HEK293T (cell line): ENCODE results near the gene MED12L.

Experiments used
- CTCF ChIA-PET: fragments of 350-600 bp; formaldehyde crosslinking; extraction: SDS; loops from one replicate; lab custom pipeline; 2021; ENCODE audit warnings: antibody characterized with exemption, inconsistent platforms; lab: Yijun Ruan, JAX
- POLR2A ChIA-PET: fragments of 350-600 bp; formaldehyde crosslinking; extraction: SDS; loops from one replicate; lab custom pipeline; 2020; ENCODE audit warnings: antibody characterized with exemption, inconsistent platforms; lab: Yijun Ruan, JAX
- DNase-seq: peaks from one replicate; pipeline ENCODE4 v3.0.0; 2012; ENCODE audit warnings: mixed read lengths; ENCODE audit errors: extremely low spot score
- ARNT ChIP-seq: fragments of 450-650 bp; IDR thresholded peaks from 2 replicates; pipeline ENCODE4 v1.6.1; 2017; ENCODE audit warnings: mild to moderate bottlenecking
- BHLHE40 ChIP-seq: fragments of 450-650 bp; IDR thresholded peaks from 2 replicates; pipeline ENCODE4 v1.6.1; 2016; ENCODE audit warnings: mild to moderate bottlenecking, moderate library complexity, borderline replicate concordance
- CTBP1 ChIP-seq: fragments of 450-650 bp; IDR thresholded peaks from 2 replicates; pipeline ENCODE4 v1.6.1; 2016; ENCODE audit warnings: borderline replicate concordance
- ELF4 ChIP-seq: fragments of 450-650 bp; IDR thresholded peaks from 2 replicates; pipeline ENCODE4 v1.6.1; 2017; ENCODE audit warnings: antibody characterized with exemption
- FOXA1 ChIP-seq: fragments of 450-650 bp; IDR thresholded peaks from 2 replicates; pipeline ENCODE4 v1.6.1; 2016; ENCODE audit warnings: mild to moderate bottlenecking
- FOXK2 ChIP-seq: fragments of 450-650 bp; IDR thresholded peaks from 2 replicates; pipeline ENCODE4 v1.6.1; 2016; ENCODE audit warnings: mild to moderate bottlenecking
- FOXM1 ChIP-seq: fragments of 450-650 bp; IDR thresholded peaks from 2 replicates; pipeline ENCODE4 v1.6.1; 2017; ENCODE audit warnings: mild to moderate bottlenecking, borderline replicate concordance
- HDGF ChIP-seq: fragments of 450-650 bp; IDR thresholded peaks from 2 replicates; pipeline ENCODE4 v1.6.1; 2017; ENCODE audit warnings: antibody characterized with exemption, borderline replicate concordance
- L3MBTL2 ChIP-seq: fragments of 450-650 bp; conservative IDR thresholded peaks from 2 replicates; pipeline ENCODE4 v1.6.1; 2016; ENCODE audit warnings: mild to moderate bottlenecking
- LEF1 ChIP-seq: fragments of 450-650 bp; IDR thresholded peaks from 2 replicates; pipeline ENCODE4 v1.6.1; 2017; ENCODE audit warnings: mild to moderate bottlenecking, borderline replicate concordance
- NFRKB ChIP-seq: fragments of 450-650 bp; IDR thresholded peaks from 2 replicates; pipeline ENCODE4 v1.6.1; 2016; ENCODE audit warnings: mild to moderate bottlenecking, moderate library complexity
- PKNOX1 ChIP-seq: fragments of 450-650 bp; IDR thresholded peaks from 2 replicates; pipeline ENCODE4 v1.6.1; 2016
- SP1 ChIP-seq: fragments of 450-650 bp; IDR thresholded peaks from 2 replicates; pipeline ENCODE4 v1.6.1; 2017
- SUZ12 ChIP-seq: fragments of 450-650 bp; IDR thresholded peaks from 2 replicates; pipeline ENCODE4 v1.6.1; 2016; ENCODE audit warnings: mild to moderate bottlenecking
- TARDBP ChIP-seq: fragments of 450-650 bp; IDR thresholded peaks from 2 replicates; pipeline ENCODE4 v1.6.1; 2016
- ZNF384 ChIP-seq: fragments of 450-650 bp; IDR thresholded peaks from 2 replicates; pipeline ENCODE4 v1.6.1; 2016

MED12L gene

GRCh38 chr3:151085227-151085888 is at the start of gene MED12L:
TSS of gene MED12L (plus strand) at chr3:151085664. CDS start at chr3:151086927, 1,263 bp downstream.
- POLR2A ChIA-PET = interaction anchor here (0.6 to 1.9 kb wide), 7 partner anchors 10 to 142 kb away, joined by 3 to 7 read pairs (median 4); no protein-coding TSS in a partner anchor
- peak; percentile 89 for DNase-seq
- CTCF ChIA-PET = interaction anchor here (0.9 to 1.0 kb wide), 2 partner anchors 22 to 28 kb away, joined by 3 to 4 read pairs; no protein-coding TSS in a partner anchor
- TF ChIP-seq FOXA1 = no peak
- TF ChIP-seq L3MBTL2 = peak; percentile 62
- TF ChIP-seq ELF4 = no peak

DNA sequence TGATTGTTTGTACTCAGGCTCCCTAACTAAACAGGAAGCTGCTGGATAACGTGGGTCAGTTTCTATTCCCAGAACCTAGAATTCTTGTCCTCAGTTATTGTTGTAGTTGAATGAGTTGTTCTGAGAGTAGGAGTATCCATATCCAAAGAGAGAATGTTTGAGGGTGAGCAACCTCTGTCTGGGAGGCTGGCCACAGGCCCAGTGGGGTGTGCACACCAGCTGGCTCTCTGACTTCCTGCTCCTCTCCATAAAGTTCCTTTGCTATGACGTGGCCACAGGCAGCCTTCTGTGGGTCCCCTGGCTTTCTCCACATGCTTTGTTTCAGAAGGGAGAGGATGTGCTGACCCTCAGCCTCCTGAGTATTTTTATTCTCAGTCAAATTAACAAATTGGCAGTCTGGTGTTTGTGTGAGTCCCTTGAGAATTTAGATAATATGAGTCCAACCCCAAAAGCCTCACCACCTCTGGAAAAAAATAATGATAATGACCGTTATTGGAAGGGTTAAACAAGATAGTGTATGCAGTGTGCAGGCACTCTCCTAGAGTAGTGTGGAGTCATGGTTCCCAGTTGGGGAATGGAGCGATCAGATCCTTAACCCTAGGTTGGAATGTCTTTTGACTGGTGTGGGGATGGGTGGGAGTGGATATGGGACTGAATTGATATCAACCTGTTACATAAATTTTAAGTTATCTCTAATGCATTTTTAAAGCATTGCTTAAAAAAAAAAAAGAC is 47.6 kb upstream of the MED12L start:
- DNase-seq = no peak
- POLR2A ChIA-PET = no interaction called here
- CTCF ChIA-PET = no interaction called here
- no peak for TF ChIP-seq SUZ12
- no peak for TF ChIP-seq PKNOX1
- no peak for TF ChIP-seq HDGF
- TF ChIP-seq FOXK2 = no peak
- no peak for TF ChIP-seq LEF1
- no peak for TF ChIP-seq ZNF384
- no peak for TF ChIP-seq FOXM1

DNA sequence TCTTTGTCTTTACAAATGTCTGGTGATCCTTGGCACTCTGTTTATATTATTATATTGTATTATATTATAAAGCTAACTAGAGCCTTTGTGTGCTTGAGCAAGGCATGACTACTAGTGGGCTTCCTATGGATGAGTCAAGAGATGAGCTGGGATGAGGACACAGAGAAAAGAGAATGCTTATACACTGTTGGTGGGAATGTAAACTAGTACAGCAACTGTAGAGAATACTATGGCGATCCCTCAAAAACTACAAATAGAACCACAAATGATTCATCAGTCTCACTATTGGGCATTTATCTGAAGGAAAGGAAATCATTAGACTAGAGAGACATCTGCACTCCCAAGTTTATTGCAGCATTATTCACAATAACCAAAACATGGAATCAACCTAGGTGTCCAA is 40.8 kb upstream of the MED12L start:
- POLR2A ChIA-PET = no interaction called here
- no peak for DNase-seq
- TF ChIP-seq BHLHE40 (no peak), TARDBP (no peak), L3MBTL2 (no peak), SP1 (no peak), NFRKB (no peak), FOXK2 (no peak), FOXM1 (no peak), ARNT (no peak), CTBP1 (no peak), FOXA1 (no peak), PKNOX1 (no peak), HDGF (no peak)
- CTCF ChIA-PET = no interaction called here

DNA sequence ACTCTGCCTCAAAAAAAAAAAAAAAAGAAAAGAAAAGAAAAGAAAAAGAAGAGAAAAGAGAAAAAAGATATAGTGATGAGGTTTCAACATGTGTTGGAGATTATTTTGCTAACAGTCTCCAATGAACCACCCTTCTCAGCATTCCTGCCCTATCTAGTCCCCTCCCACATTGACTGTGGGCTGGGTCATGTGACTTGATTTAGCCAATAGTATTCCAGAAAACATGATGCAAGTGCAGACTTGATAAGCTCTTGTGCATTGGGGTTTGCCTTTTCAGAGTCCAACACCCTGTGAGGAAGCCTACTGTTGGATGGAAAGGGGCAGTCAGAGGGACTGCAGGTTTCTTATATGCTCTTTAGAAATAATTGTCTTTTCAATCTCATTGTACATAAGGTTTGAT is 37.8 kb upstream of the MED12L start:
- DNase-seq = peak; percentile 15
- ChIA-PET POLR2A (no interaction called here), CTCF (no interaction called here)
- no peak for TF ChIP-seq BHLHE40
- no peak for TF ChIP-seq ARNT
- no peak for TF ChIP-seq SP1
- TF ChIP-seq TARDBP = no peak
- TF ChIP-seq FOXK2 = no peak
- no peak for TF ChIP-seq ELF4
- TF ChIP-seq SUZ12 = no peak
- no peak for TF ChIP-seq CTBP1
- no peak for TF ChIP-seq L3MBTL2
- TF ChIP-seq FOXM1 = no peak
- TF ChIP-seq PKNOX1 = no peak
- TF ChIP-seq HDGF = no peak
- no peak for TF ChIP-seq LEF1
- TF ChIP-seq NFRKB = no peak

DNA sequence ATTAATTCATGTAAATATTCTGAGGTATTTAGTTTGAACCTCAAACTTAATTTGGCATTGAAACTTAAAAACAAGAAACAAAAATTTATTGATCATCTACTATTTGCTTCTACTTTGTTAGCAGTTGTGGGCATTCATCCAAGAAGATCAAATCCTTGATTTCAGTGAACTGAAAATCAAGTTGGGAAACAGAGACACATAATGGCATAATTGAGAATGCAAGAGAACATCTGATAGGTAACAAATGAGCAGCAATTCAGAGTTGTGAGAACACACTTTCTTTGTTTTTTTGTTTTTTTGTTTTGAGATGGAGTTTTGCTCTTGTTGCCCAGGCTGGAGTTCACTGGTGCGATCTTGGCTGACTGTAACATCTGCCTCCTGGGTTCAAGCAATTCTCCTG is 33.9 kb upstream of the MED12L start:
- ChIA-PET CTCF (no interaction called here), POLR2A (no interaction called here)
- TF ChIP-seq ZNF384 (no peak), PKNOX1 (no peak), LEF1 (no peak), FOXM1 (no peak), TARDBP (no peak)
- no peak for DNase-seq

DNA sequence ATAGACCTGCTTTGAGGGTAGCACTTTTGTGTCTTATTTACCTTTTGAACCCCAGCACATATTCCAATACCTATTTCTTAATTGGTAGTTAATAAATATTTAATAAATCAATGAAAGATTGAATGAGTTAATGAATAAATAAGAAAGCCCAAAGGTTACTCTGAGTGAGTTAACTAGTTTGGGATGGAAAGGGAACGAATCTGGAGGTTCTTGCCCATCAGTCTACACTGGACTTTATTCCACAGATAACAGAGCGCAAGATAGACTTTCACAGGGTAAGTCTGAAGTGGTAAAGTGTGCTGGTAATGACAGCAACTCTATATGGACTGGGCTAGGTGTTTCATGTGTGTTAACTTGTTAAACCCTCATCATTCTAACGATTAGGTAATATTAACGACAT is 33.1 kb upstream of the MED12L start:
- TF ChIP-seq TARDBP = no peak
- CTCF ChIA-PET = interaction anchor here (0.8 kb wide), 1 partner anchor 11 kb away, joined by 4 read pairs; no protein-coding TSS in a partner anchor
- POLR2A ChIA-PET = no interaction called here
- no peak for DNase-seq
